Uterus (tissue), 4 donors: ENCODE results near the gene GEMIN5. TPM values are rescaled to one million over a fixed set of nuclear protein-coding genes. Genes with fewer than 3 reads are reported as not detected.
"Not testable (repeated sequence)": the region's sequence is repeated elsewhere in the genome, so short reads cannot be mapped to it uniquely, and the experiment has no call there.

Source experiments
- DNase-seq, 2 donors: peaks; one replicate each; pipeline ENCODE4 v3.0.0-alpha.2; 2019 to 2020
- H3K27ac ChIP-seq, 2 donors: fragments of 200-600 bp; sonication (generic); 1 replicate in 1 of 2; 2 replicates in 1 of 2; pipeline ENCODE4 v1.5.1; 2016 to 2018
- H3K27me3 ChIP-seq, 2 donors: fragments of 200-600 bp; sonication (generic); one replicate each; pipeline ENCODE4 v1.5.1; 2018 to 2019; ENCODE audit warnings: control low read depth in 1 of 2
- H3K36me3 ChIP-seq, 2 donors: fragments of 200-600 bp; sonication (generic); one replicate each; pipeline ENCODE4 v1.5.1; 2019; ENCODE audit warnings: control low read depth in 1 of 2
- H3K4me1 ChIP-seq, 2 donors: fragments of 200-600 bp; sonication (generic); one replicate each; pipeline ENCODE4 v1.5.1; 2018 to 2019; ENCODE audit warnings: control low read depth in 1 of 2
- H3K4me3 ChIP-seq, 2 donors: fragments of 200-600 bp; sonication (generic); 1 replicate in 1 of 2; 2 replicates in 1 of 2; pipeline ENCODE4 v1.5.1; 2018 to 2019; ENCODE audit warnings: mild to moderate bottlenecking in 1 of 2
- H3K9me3 ChIP-seq, 2 donors: fragments of 200-600 bp; sonication (generic); one replicate each; pipeline ENCODE4 v1.5.1; 2019; ENCODE audit warnings: control low read depth in 1 of 2
- POLR2A ChIP-seq, 2 donors: fragments of 450-650 bp; IDR thresholded peaks; one replicate each; pipeline ENCODE4 v1.6.1; 2016; ENCODE audit warnings: antibody characterized with exemption in 2 of 2, mild to moderate bottlenecking in 1 of 2, moderate library complexity in 1 of 2
- intact Hi-C: fragments of 100-400 bp; cut with DNase I; formaldehyde crosslinking; loops from one replicate; pipeline ENCODE4 v1.15.1; 2023; ENCODE audit warnings: low total_unique reads
- total RNA-seq, 4 donors: library from RNA; depleted of rRNA in 3 of 4; stranded (reverse); fragments of >200 nt in 3 of 4; gene quantifications; one replicate each; pipeline versions ENCODE4 v1.1.0 to v1.2.4, GENCODE V29; 2014 to 2023
- TF ChIP-seq, protein P1 (sequence below), 4 experiments: fragments of 200-600 bp in 2 of 4; fragments of 450-650 bp in 2 of 4; sonication (generic) in 2 of 4; IDR thresholded peaks; one replicate each; pipeline ENCODE4 v1.5.1; 2016 to 2019; ENCODE audit warnings: antibody characterized with exemption in 4 of 4, mild to moderate bottlenecking in 2 of 4, moderate library complexity in 1 of 4
- donor health status: DM: yes; HTN: yes; CAD: no.

GEMIN5 gene
- total RNA-seq, 4 donors from 2014 or later = 10.0 to 26.5 (median 19.3) TPM

DNA sequence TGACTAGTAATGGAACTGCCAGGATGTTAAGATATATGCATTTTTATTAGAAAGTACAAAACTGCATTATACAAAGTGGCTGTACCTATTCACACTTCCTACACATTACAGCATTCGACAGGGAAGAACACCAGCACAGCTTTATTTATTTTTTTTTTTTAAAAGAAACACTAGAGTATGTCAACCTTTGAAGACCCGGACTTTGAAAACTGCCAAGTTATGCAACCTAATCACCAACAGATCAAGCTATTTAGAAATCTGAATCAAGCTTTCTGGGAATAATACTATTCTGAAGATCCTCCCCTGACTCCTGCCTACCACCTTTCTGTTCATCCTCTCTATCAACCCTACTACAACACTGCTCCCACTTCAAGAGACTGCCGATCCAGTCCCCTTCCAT is 4.5 kb downstream of the GEMIN5 start:
- H3K36me3 ChIP-seq = no peaks in the 10 kb centered on the region
- intact Hi-C loops = loop anchor here (10.0 kb wide), 1 partner anchor 179 kb away; the partner anchor contains the start of gene LARP1
- H3K27ac ChIP-seq = no peak overlapping the region
- no peaks in the 10 kb centered on the region for H3K4me1 ChIP-seq
- H3K4me3 ChIP-seq = no peak overlapping the region
- H3K9me3 ChIP-seq = no peaks in the 10 kb centered on the region
- DNase-seq = no peak
- TF ChIP-seq, protein P1, sequence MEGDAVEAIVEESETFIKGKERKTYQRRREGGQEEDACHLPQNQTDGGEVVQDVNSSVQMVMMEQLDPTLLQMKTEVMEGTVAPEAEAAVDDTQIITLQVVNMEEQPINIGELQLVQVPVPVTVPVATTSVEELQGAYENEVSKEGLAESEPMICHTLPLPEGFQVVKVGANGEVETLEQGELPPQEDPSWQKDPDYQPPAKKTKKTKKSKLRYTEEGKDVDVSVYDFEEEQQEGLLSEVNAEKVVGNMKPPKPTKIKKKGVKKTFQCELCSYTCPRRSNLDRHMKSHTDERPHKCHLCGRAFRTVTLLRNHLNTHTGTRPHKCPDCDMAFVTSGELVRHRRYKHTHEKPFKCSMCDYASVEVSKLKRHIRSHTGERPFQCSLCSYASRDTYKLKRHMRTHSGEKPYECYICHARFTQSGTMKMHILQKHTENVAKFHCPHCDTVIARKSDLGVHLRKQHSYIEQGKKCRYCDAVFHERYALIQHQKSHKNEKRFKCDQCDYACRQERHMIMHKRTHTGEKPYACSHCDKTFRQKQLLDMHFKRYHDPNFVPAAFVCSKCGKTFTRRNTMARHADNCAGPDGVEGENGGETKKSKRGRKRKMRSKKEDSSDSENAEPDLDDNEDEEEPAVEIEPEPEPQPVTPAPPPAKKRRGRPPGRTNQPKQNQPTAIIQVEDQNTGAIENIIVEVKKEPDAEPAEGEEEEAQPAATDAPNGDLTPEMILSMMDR (IDR thresholded peaks at IDR 0.05) = no peak
- no peak for TF ChIP-seq POLR2A (IDR thresholded peaks at IDR 0.05)
- no peaks in the 10 kb centered on the region for H3K27me3 ChIP-seq

DNA sequence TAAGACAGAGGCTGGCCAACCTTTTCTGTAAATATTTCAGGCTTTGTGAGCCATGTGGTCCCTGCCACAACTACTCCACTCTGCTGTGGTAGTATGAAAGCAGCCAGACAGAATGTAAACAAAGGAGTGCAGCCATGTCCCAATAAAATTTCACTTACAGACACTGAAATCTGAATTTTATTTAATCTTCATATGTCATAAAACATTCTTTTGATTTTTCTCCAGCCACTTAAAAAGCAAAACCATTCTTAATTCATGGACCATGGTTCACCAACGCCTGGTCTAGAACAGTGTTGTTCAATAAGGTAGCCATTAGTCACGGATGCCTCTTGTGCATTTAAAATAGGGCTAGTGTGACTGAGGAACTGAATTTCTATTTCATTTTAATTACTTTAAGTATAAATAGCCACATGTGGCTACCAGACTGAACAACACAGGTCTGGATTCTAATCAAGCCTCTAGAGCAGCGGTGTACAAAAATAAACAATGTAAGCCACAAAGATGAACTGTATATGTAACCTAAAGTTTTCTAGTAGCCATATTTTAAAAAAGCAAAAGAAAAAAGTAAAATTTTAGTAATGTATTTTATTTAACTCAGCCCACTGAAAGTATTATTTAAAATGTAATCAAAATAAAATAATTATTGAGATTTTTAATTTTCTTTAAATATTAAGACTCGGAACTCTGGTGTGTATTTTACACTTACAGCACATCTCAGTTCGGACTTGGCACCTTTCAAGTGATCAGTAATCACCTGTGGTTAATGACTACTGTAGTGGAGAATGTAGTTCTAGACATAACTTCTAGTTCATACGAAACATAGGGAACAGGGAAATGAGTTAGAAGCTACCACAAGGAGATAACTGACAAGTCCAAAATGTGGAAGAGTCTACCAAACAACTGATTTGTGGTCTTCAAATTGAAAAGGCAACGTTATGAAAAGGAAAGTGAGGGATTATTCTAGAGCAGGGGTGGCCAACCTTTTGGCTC is 14.3 kb downstream of the GEMIN5 start:
- H3K4me1 ChIP-seq = no peaks in the 10 kb centered on the region
- no peaks in the 10 kb centered on the region for H3K36me3 ChIP-seq
- H3K4me3 ChIP-seq = no peak overlapping the region
- no peak overlapping the region for H3K27ac ChIP-seq
- TF ChIP-seq POLR2A (IDR thresholded peaks at IDR 0.05) = no peak
- TF ChIP-seq, protein P1 (IDR thresholded peaks at IDR 0.05) = no peak
- intact Hi-C loops = no loop called here
- no peaks in the 10 kb centered on the region for H3K9me3 ChIP-seq
- no peaks in the 10 kb centered on the region for H3K27me3 ChIP-seq
- DNase-seq = no peak

DNA sequence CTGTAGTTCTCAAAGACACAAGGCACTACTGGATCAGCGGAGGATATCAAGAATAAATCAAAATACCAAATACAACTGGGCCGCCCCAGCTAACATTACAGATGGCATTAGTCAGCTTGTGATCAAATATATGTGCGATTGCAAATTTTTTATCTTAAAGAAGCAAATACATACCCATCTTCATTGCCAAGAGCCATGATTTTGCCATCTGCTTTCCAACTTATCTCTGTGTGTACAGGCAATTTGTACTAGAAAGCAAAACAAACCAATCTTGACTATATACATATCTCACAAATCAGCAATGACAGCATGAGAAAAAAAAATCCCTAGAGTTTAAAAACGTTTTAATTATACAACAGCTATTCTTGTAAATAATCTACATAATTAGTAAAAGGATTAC is 20.3 kb downstream of the GEMIN5 start:
- Histone ChIP-seq H3K27ac (no peak overlapping the region), H3K36me3 (no peaks in the 10 kb centered on the region), H3K27me3 (no peaks in the 10 kb centered on the region), H3K4me1 (no peaks in the 10 kb centered on the region), H3K4me3 (no peak overlapping the region), H3K9me3 (no peaks in the 10 kb centered on the region)
- intact Hi-C loops = no loop called here
- DNase-seq = no peak
- TF ChIP-seq POLR2A (IDR thresholded peaks at IDR 0.05) = no peak
- TF ChIP-seq, protein P1 (IDR thresholded peaks at IDR 0.05) = no peak

DNA sequence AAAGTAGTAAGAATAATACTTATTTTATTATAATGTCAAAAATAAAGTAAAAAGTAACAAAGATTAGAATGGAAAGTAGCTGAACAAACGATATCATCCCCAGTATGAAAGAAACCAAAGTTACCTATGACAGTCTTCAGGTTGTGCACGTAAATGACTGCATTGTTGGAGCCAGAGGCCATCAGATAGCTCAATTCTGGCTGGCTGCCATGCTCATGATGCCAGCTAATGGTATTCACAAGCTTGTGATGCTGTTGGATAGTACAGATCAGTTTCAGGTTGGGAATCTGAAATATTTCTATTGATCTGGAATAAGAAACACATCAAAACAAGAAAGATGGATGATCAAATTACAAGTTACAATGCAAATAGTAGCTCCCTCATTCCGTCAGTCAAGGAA is 21.1 kb downstream of the GEMIN5 start:
- H3K27ac ChIP-seq = no peak overlapping the region
- H3K36me3 ChIP-seq = no peaks in the 10 kb centered on the region
- H3K4me1 ChIP-seq = no peaks in the 10 kb centered on the region
- no peak for DNase-seq
- H3K9me3 ChIP-seq = no peaks in the 10 kb centered on the region
- no peak for TF ChIP-seq POLR2A (IDR thresholded peaks at IDR 0.05)
- TF ChIP-seq, protein P1 (IDR thresholded peaks at IDR 0.05) = no peak
- intact Hi-C loops = no loop called here
- H3K4me3 ChIP-seq = no peak overlapping the region
- no peaks in the 10 kb centered on the region for H3K27me3 ChIP-seq

- DNase-seq, H3K9me3 ChIP-seq, H3K27me3 ChIP-seq, H3K36me3 ChIP-seq, H3K27ac ChIP-seq, H3K4me1 ChIP-seq, intact Hi-C loops, H3K4me3 ChIP-seq: not testable (repeated sequence)
Measured at GRCh38 chr5:154905601-154906000, 32.4 kb downstream of the GEMIN5 start.
